Airway epithelial cell (primary cell): ENCODE measurements around the gene ZBTB25. TPM values are rescaled to one million over a fixed set of nuclear protein-coding genes. Genes with fewer than 3 reads are reported as not detected.

ENCODE experiments used
- total RNA-seq: library from RNA; depleted of rRNA; stranded (reverse); fragments of >200 nt; gene quantifications from 2 replicates; pipeline ENCODE4 v1.2.3, GENCODE V29; 2015

ZBTB25 gene, protein sequence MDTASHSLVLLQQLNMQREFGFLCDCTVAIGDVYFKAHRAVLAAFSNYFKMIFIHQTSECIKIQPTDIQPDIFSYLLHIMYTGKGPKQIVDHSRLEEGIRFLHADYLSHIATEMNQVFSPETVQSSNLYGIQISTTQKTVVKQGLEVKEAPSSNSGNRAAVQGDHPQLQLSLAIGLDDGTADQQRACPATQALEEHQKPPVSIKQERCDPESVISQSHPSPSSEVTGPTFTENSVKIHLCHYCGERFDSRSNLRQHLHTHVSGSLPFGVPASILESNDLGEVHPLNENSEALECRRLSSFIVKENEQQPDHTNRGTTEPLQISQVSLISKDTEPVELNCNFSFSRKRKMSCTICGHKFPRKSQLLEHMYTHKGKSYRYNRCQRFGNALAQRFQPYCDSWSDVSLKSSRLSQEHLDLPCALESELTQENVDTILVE
- 2.7 and 4.7 TPM in 2 replicates for total RNA-seq

GRCh38 chr14:64503434-64504309, at the start of gene ZBTB25:
TSS of gene ZBTB25 (minus strand) at chr14:64503838. CDS start at chr14:64490533, 13,305 bp downstream.

GRCh38 chr14:64549791-64550620, 46.4 kb upstream of the ZBTB25 start, which contains the start of gene PPP1R36:
TSS of gene PPP1R36 (plus strand) at chr14:64549961. CDS start at chr14:64549998, 37 bp downstream.

GRCh38 chr14:64540208-64541202, 36.9 kb upstream of the ZBTB25 start, which contains the start of gene HSPA2:
TSS of gene HSPA2 (plus strand) at chr14:64540741. CDS start at chr14:64540850, 109 bp downstream.

DNA sequence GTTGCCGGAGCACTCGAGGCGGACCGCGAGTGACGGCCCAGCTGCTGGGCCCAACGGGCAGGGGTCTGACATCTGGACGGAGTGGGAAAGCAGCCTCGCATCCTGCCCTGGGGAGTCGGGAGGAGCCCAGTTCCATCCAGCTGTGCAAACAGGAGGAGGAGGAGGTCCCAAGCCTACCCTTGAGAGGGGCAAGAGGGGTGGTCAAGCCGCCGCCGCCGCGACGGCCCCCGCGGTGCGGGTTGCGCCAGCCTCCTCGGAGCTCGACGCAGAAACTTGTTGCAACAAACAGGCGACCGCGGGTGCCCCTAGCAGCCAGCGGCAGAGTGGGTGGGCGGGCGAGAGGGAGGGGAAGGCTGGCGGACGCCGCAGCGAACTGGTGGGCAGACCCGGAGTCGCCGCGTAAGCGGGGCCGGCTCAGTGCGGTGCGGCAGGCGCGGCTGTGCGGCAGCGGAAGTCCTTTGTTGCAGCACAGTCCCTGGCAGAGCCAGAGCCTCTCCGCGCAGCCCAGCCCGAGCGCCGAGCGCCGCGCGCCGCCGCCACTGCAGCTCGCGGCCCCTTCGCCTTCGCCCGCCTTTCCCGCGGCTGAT, 765 bp upstream of the ZBTB25 start, which contains the start of gene ZBTB1:
TSS of gene ZBTB1 (plus strand) at position 461 of the 587 bp plus-strand sequence. CDS start 16,735 bp downstream, outside the sequence.

GRCh38 chr14:64465191-64465822, 38.3 kb downstream of the ZBTB25 start, which contains the start of gene AKAP5:
TSS of gene AKAP5 (plus strand) at chr14:64465499. CDS start at chr14:64468395, 2,896 bp downstream.

Other genes starting within 250 kb of the ZBTB25 start
- gene ESR2, start 209.5 kb downstream of the ZBTB25 start, total RNA-seq = 0.05 and 0.71 TPM in 2 replicates
- 55.7 and 72.5 TPM in 2 replicates for gene MTHFD1, start 115.5 kb downstream of the ZBTB25 start, total RNA-seq
- 0.05 and 0.07 TPM in 2 replicates for gene AKAP5, start 38.3 kb downstream of the ZBTB25 start, total RNA-seq
- 19.6 and 20.0 TPM in 2 replicates for gene ZBTB1, start 932 bp upstream of the ZBTB25 start, total RNA-seq
- gene HSPA2, start 36.9 kb upstream of the ZBTB25 start, total RNA-seq = 5.2 and 7.3 TPM in 2 replicates
- 0.14 TPM in 1 of 2 replicates, not detected in the other for gene PPP1R36, start 46.1 kb upstream of the ZBTB25 start, total RNA-seq
- gene PLEKHG3, start 200.6 kb upstream of the ZBTB25 start, total RNA-seq = 61.6 and 84.1 TPM in 2 replicates